Left lung (tissue), 10 donors: ENCODE data around the gene PTPN2. TPM values are rescaled to one million over a fixed set of nuclear protein-coding genes. Genes with fewer than 3 reads are reported as not detected.

Experiments used
- ATAC-seq: fragments of 200-7000 bp; cut with Tn5 transposase; one replicate; pipeline ENCODE4 v1.9.1; 2020; ENCODE audit warnings: moderate library complexity
- DNase-seq, 4 donors: peaks; one replicate each; pipeline ENCODE4 v3.0.0-alpha.2; 2013 to 2020
- H3K27ac ChIP-seq, 2 donors: fragments of 200-600 bp; sonication (generic) in 1 of 2; one replicate each; pipeline versions ENCODE4 v1.5.0 to v1.8.0; 2020 to 2021
- H3K27me3 ChIP-seq, 2 donors: fragments of 200-600 bp; sonication (generic) in 1 of 2; one replicate each; pipeline versions ENCODE4 v1.5.0 to v1.8.0; 2020 to 2021
- H3K36me3 ChIP-seq, 2 donors: fragments of 200-600 bp; sonication (generic) in 1 of 2; one replicate each; pipeline versions ENCODE4 v1.5.0 to v1.8.0; 2020 to 2021
- H3K4me1 ChIP-seq, 2 donors: fragments of 200-600 bp; one replicate each; pipeline ENCODE4 v1.8.0; 2021
- H3K4me3 ChIP-seq, 2 donors: fragments of 200-600 bp; sonication (generic) in 1 of 2; one replicate each; pipeline versions ENCODE4 v1.5.0 to v1.8.0; 2020 to 2021; ENCODE audit warnings: mild to moderate bottlenecking in 1 of 2
- H3K9me3 ChIP-seq, 2 donors: fragments of 200-600 bp; sonication (generic) in 1 of 2; one replicate each; pipeline versions ENCODE4 v1.5.0 to v1.8.0; 2020 to 2021
- intact Hi-C, 2 donors: fragments of 100-400 bp; cut with DNase I; formaldehyde crosslinking; loops; one replicate each; pipeline versions ENCODE4 v1.11.2 to v1.14.2; 2022
- polyA plus RNA-seq, 6 donors: library from polyadenylated mRNA; unstranded; fragments of 120-200 nt; gene quantifications; one replicate each; pipeline ENCODE4 v1.2.1, GENCODE V29; 2013; ENCODE audit not compliant: insufficient read length in 6 of 6
- total RNA-seq, 2 donors: library from RNA; stranded (reverse); fragmentation: NEBNext Ultra II Directional; extraction: Animal tissue kit (Norgen Biotek cat#: 25700); gene quantifications; one replicate each; pipeline ENCODE4 v1.2.1, GENCODE V29; 2021
- TF ChIP-seq, protein P1 (sequence below), 2 donors: fragments of 200-600 bp; sonication (generic) in 1 of 2; IDR thresholded peaks; one replicate each; pipeline versions ENCODE4 v1.5.0 to v1.8.0; 2021; ENCODE audit warnings: antibody characterized with exemption in 2 of 2
- donor health status: DM: no; HTN: yes; CAD: no.
- donor health status: DM: no; HTN: no; CAD: no.

The PTPN2 gene
- total and polyA plus RNA-seq, 8 donors = 35.6 to 75.8 (median 66.7) TPM

- TF ChIP-seq, protein P1, sequence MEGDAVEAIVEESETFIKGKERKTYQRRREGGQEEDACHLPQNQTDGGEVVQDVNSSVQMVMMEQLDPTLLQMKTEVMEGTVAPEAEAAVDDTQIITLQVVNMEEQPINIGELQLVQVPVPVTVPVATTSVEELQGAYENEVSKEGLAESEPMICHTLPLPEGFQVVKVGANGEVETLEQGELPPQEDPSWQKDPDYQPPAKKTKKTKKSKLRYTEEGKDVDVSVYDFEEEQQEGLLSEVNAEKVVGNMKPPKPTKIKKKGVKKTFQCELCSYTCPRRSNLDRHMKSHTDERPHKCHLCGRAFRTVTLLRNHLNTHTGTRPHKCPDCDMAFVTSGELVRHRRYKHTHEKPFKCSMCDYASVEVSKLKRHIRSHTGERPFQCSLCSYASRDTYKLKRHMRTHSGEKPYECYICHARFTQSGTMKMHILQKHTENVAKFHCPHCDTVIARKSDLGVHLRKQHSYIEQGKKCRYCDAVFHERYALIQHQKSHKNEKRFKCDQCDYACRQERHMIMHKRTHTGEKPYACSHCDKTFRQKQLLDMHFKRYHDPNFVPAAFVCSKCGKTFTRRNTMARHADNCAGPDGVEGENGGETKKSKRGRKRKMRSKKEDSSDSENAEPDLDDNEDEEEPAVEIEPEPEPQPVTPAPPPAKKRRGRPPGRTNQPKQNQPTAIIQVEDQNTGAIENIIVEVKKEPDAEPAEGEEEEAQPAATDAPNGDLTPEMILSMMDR (IDR thresholded peaks at IDR 0.05) = no peak
- ATAC-seq (no peak), DNase-seq (no peak)
- Histone ChIP-seq H3K4me1 (peaks cover 0 to 7% of the 10 kb centered on the region in 2 donors), H3K27ac (no peak overlapping the region), H3K27me3 (no peaks in the 10 kb centered on the region), H3K9me3 (peaks cover 0 to 11% of the 10 kb centered on the region in 2 donors), H3K36me3 (peaks cover 0 to 73% of the 10 kb centered on the region in 2 donors), H3K4me3 (no peak overlapping the region)
- intact Hi-C loops = no loop called here
Measured at GRCh38 chr18:12825230-12825629, 58.8 kb downstream of the PTPN2 start.

DNA sequence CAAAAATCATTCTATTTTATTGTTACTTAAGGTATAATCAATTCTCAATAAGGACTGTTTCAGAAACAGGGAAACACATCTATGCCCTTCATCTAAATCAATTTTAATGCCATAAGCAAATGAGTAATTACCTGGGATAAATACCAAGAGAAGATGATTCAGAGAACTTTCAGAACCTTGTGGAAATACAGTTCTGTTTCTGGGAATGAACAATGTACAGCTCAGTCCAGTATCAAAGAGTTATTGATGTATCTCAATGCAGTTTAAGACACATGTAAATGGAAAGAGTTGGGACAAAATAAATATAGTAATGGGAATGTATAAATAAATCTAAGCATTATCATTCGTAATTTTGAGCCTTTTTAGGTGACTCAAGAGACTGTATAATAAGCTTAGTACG is 60.1 kb downstream of the PTPN2 start:
- Histone ChIP-seq H3K4me3 (no peak overlapping the region), H3K9me3 (peaks cover 0 to 11% of the 10 kb centered on the region in 2 donors), H3K27ac (no peak overlapping the region), H3K4me1 (peaks cover 0 to 7% of the 10 kb centered on the region in 2 donors), H3K36me3 (peaks cover 0 to 63% of the 10 kb centered on the region in 2 donors), H3K27me3 (no peaks in the 10 kb centered on the region)
- TF ChIP-seq, protein P1 (IDR thresholded peaks at IDR 0.05) = no peak
- intact Hi-C loops = no loop called here
- ATAC-seq = no peak
- DNase-seq = no peak

DNA sequence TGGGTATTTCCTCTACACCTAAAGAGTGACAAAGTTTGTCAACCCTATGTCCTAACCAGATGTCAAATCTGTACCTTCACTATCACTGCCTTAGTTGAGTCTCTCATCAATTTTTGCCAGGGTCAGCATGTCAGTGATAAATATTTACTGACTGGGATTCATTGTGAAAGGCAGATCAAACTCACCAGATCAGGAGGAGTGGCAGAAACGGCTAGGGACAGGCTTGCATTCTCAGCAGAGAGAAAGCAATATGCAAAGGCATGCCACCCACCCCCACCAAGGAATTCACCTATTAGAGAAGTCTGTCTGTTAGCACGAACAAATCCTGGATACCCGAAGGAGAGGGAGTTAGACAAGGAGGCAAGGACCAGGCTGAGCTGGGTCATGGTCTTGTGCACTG is 62.6 kb downstream of the PTPN2 start:
- Histone ChIP-seq H3K27ac (no peak overlapping the region), H3K9me3 (no peaks in the 10 kb centered on the region), H3K27me3 (no peaks in the 10 kb centered on the region), H3K36me3 (peaks cover 0 to 56% of the 10 kb centered on the region in 2 donors), H3K4me1 (peaks cover 0 to 7% of the 10 kb centered on the region in 2 donors), H3K4me3 (no peak overlapping the region)
- intact Hi-C loops = no loop called here
- TF ChIP-seq, protein P1 (IDR thresholded peaks at IDR 0.05) = no peak
- no peak for DNase-seq
- no peak for ATAC-seq

- peaks cover 0 to 57% of the 10 kb centered on the region in 2 donors for H3K36me3 ChIP-seq
Measured at GRCh38 chr18:12820506-12820905, 63.5 kb downstream of the PTPN2 start.

DNA sequence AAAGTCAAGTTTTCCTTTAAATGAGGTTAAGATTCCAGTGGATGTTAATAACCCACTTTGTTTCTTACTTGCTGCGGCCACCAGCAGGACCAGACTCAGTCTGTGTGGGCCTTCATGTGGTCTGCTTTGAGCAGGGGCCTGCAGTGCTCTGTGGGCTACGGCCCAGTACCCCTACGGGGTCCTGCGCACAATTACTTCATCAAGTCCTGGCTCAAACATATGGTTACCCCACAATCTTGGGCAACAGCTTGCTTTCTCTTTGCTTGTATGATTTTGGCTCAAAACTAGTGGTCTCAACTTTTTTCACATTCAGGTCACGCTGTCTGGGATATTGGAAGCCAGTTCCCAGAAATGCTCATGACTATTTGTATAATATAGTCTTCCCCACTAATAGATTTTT is 64.2 kb downstream of the PTPN2 start:
- H3K9me3 ChIP-seq = no peaks in the 10 kb centered on the region
- H3K27me3 ChIP-seq = no peaks in the 10 kb centered on the region
- no peak overlapping the region for H3K4me3 ChIP-seq
- H3K4me1 ChIP-seq = peaks cover 0 to 7% of the 10 kb centered on the region in 2 donors
- DNase-seq (peak in 2 of 4 donors; percentile 11 to 36), ATAC-seq (peak; percentile 41)
- H3K27ac ChIP-seq = no peak overlapping the region
- TF ChIP-seq, protein P1 (IDR thresholded peaks at IDR 0.05) = no peak
- intact Hi-C loops = no loop called here
- H3K36me3 ChIP-seq = peaks cover 0 to 57% of the 10 kb centered on the region in 2 donors

More at GRCh38 chr18:12820506-12820905, 63.5 kb downstream of the PTPN2 start:
- DNase-seq (peak in 2 of 4 donors; percentile 24 to 31), ATAC-seq (no peak)
- Histone ChIP-seq H3K27ac (no peak overlapping the region), H3K4me1 (peaks cover 0 to 7% of the 10 kb centered on the region in 2 donors), H3K27me3 (no peaks in the 10 kb centered on the region), H3K4me3 (no peak overlapping the region), H3K9me3 (no peaks in the 10 kb centered on the region)
- TF ChIP-seq, protein P1 (IDR thresholded peaks at IDR 0.05) = no peak
- intact Hi-C loops = no loop called here
